HEK293 (cell line): ENCODE data around the gene MAEA.

Experiments
- CTCF ChIA-PET: fragments of 350-600 bp; formaldehyde crosslinking; extraction: SDS; loops from one replicate; lab custom pipeline; 2021; ENCODE audit warnings: antibody characterized with exemption; lab: Yijun Ruan, JAX
- POLR2A ChIA-PET: fragments of 300-600 bp; formaldehyde crosslinking; extraction: SDS; loops from one replicate; lab custom pipeline; 2020; ENCODE audit warnings: antibody characterized with exemption, inconsistent platforms; lab: Yijun Ruan, JAX
- H3K27ac ChIP-seq: fragments of 200-500 bp; sonication (Bioruptor generic); 2 replicates; pipeline ENCODE4 v1.5.1; 2014; ENCODE audit warnings: low read depth, low read length, control low read depth, inconsistent platforms; ENCODE audit errors: extremely low read depth
- H3K36me3 ChIP-seq, 2 experiments: fragments of 200-500 bp in 1 of 2; sonication (Bioruptor generic) in 1 of 2; 1 replicate in 1 of 2; 2 replicates in 1 of 2; pipeline ENCODE4 v1.5.1; 2014 to 2017; ENCODE audit warnings: inconsistent platforms in 2 of 2, low read length in 2 of 2; ENCODE audit not compliant: control insufficient read depth in 2 of 2, insufficient read depth in 1 of 2
- H3K4me1 ChIP-seq: fragments of 200-500 bp; sonication (Bioruptor generic); 2 replicates; pipeline ENCODE4 v1.5.1; 2014; ENCODE audit warnings: mild to moderate bottlenecking, low read length, inconsistent platforms; ENCODE audit not compliant: control insufficient read depth, insufficient read depth
- H3K4me3 ChIP-seq: 2 replicates; pipeline ENCODE4 v1.5.1; 2011; ENCODE audit warnings: low read depth, mild to moderate bottlenecking, control low read depth, low read length, moderate library complexity
- H3K9me3 ChIP-seq: fragments of 200-500 bp; sonication (Bioruptor generic); 2 replicates; pipeline ENCODE4 v1.5.1; 2014; ENCODE audit warnings: low read depth, low read length, inconsistent platforms; ENCODE audit not compliant: control insufficient read depth, insufficient read depth
- EGR2 ChIP-seq: fragments of 450-650 bp; formaldehyde crosslinking; IDR thresholded peaks from 2 replicates; pipeline ENCODE4 v1.5.1; 2016; ENCODE audit warnings: low read depth, missing biosample characterization, missing genetic modification characterization
- GLIS2 ChIP-seq: fragments of 450-650 bp; formaldehyde crosslinking; IDR thresholded peaks from 2 replicates; pipeline ENCODE4 v1.5.1; 2016; ENCODE audit warnings: missing biosample characterization, missing genetic modification characterization
- MEIS1 ChIP-seq: sonication (generic); formaldehyde crosslinking; IDR thresholded peaks from 2 replicates; pipeline ENCODE4 v1.8.1; 2022; ENCODE audit warnings: missing genetic modification reagents, mild to moderate bottlenecking, borderline replicate concordance
- ZBTB10 ChIP-seq: fragments of 450-650 bp; formaldehyde crosslinking; IDR thresholded peaks from 2 replicates; pipeline ENCODE4 v1.5.1; 2016; ENCODE audit warnings: missing biosample characterization, missing genetic modification characterization
- ZBTB26 ChIP-seq: fragments of 450-650 bp; formaldehyde crosslinking; optimal IDR thresholded peaks from 2 replicates; pipeline ENCODE3; 2016; ENCODE audit warnings: missing biosample characterization, mild to moderate bottlenecking, missing genetic modification characterization
- ZBTB7A ChIP-seq: fragments of 450-650 bp; formaldehyde crosslinking; IDR thresholded peaks from 2 replicates; pipeline ENCODE4 v1.5.1; 2016; ENCODE audit warnings: low read depth, missing biosample characterization, missing genetic modification characterization
- ZFHX2 ChIP-seq: fragments of 450-650 bp; formaldehyde crosslinking; conservative IDR thresholded peaks from 2 replicates; pipeline ENCODE4 v1.5.1; 2016; ENCODE audit warnings: missing biosample characterization, missing genetic modification characterization
- ZFP3 ChIP-seq: fragments of 450-650 bp; formaldehyde crosslinking; IDR thresholded peaks from 2 replicates; pipeline ENCODE4 v1.5.1; 2016; ENCODE audit warnings: low read depth, missing biosample characterization, missing genetic modification characterization
- ZIC2 ChIP-seq: fragments of 450-650 bp; formaldehyde crosslinking; IDR thresholded peaks from 2 replicates; pipeline ENCODE4 v1.5.1; 2016; ENCODE audit warnings: missing biosample characterization, missing genetic modification characterization
- ZNF10 ChIP-seq: fragments of 450-650 bp; formaldehyde crosslinking; IDR thresholded peaks from 2 replicates; pipeline ENCODE4 v1.5.1; 2017; ENCODE audit warnings: missing biosample characterization, missing genetic modification characterization
- ZNF23 ChIP-seq: fragments of 450-650 bp; formaldehyde crosslinking; IDR thresholded peaks from 2 replicates; pipeline ENCODE4 v1.5.1; 2016; ENCODE audit warnings: missing biosample characterization, missing genetic modification characterization, borderline replicate concordance
- ZNF341 ChIP-seq: fragments of 450-650 bp; formaldehyde crosslinking; IDR thresholded peaks from 2 replicates; pipeline ENCODE4; 2016; ENCODE audit warnings: low read depth, missing biosample characterization, missing genetic modification characterization
- ZNF354C ChIP-seq: fragments of 450-650 bp; formaldehyde crosslinking; IDR thresholded peaks from 2 replicates; pipeline ENCODE4 v1.5.1; 2016; ENCODE audit warnings: missing biosample characterization, missing genetic modification characterization, low read depth, borderline replicate concordance
- ZNF510 ChIP-seq: fragments of 450-650 bp; formaldehyde crosslinking; IDR thresholded peaks from 2 replicates; pipeline ENCODE4 v1.5.1; 2018; ENCODE audit warnings: mild to moderate bottlenecking, missing genetic modification characterization, missing biosample characterization; ENCODE audit not compliant: insufficient replicate concordance
- ZNF518A ChIP-seq: fragments of 450-650 bp; formaldehyde crosslinking; conservative IDR thresholded peaks from 2 replicates; pipeline ENCODE4 v1.5.1; 2016; ENCODE audit warnings: low read depth, missing biosample characterization, missing genetic modification characterization
- ZNF561 ChIP-seq: fragments of 450-650 bp; IDR thresholded peaks from 2 replicates; pipeline ENCODE4 v1.5.1; 2018; ENCODE audit warnings: missing biosample characterization, missing genetic modification characterization, borderline replicate concordance
- ZNF596 ChIP-seq: fragments of 450-650 bp; IDR thresholded peaks from 2 replicates; pipeline ENCODE4 v1.5.0; 2018; ENCODE audit warnings: missing biosample characterization, mild to moderate bottlenecking, missing genetic modification characterization, moderate library complexity
- ZNF600 ChIP-seq: fragments of 450-650 bp; formaldehyde crosslinking; IDR thresholded peaks from 2 replicates; pipeline ENCODE4 v1.5.1; 2016; ENCODE audit warnings: missing biosample characterization, missing genetic modification characterization
- ZNF76 ChIP-seq: fragments of 450-650 bp; formaldehyde crosslinking; IDR thresholded peaks from 2 replicates; pipeline ENCODE4; 2016; ENCODE audit warnings: low read depth, missing biosample characterization, missing genetic modification characterization, borderline replicate concordance
- ZSCAN5A ChIP-seq: fragments of 450-650 bp; formaldehyde crosslinking; IDR thresholded peaks from 2 replicates; pipeline ENCODE4 v1.5.1; 2016; ENCODE audit warnings: missing biosample characterization, missing genetic modification characterization

The MAEA gene

GRCh38 chr4:1246111-1246881 lies 43.4 kb upstream of the MAEA start (continued):
- no peak for TF ChIP-seq ZSCAN5A (tag by site-specific recombination)

- ChIA-PET POLR2A (interaction anchor here (2.5 to 4.6 kb wide), 2 partner anchors 42 to 99 kb away, joined by 9 to 41 read pairs; partner anchors contain the start of genes MAEA and UVSSA), CTCF (interaction anchor here (0.6 to 0.7 kb wide), 2 partner anchors 22 to 171 kb away, joined by 3 to 4 read pairs; no protein-coding TSS in a partner anchor)
- H3K4me3 ChIP-seq, result peak overlapping the region; percentile 67
- no peaks in the 10 kb centered on the region; the same call in 1 of the 2 replicates for H3K4me1 ChIP-seq
- H3K36me3 ChIP-seq, result peaks cover 0 to 33% of the 10 kb centered on the region in 2 experiments; a peak in 1 of 3 replicates
- H3K9me3 ChIP-seq, result no peaks in the 10 kb centered on the region
- peak overlapping the region; percentile 93 for H3K27ac ChIP-seq
- TF ChIP-seq ZNF354C (tag by site-specific recombination), result no peak
- TF ChIP-seq ZNF341 (tag by site-specific recombination), result peak; percentile 12; the same call in 1 of the 2 replicates
- no peak for TF ChIP-seq ZNF596
- peak; percentile 35 for TF ChIP-seq GLIS2
- TF ChIP-seq ZBTB26, result peak; percentile 43
- peak; percentile 62 for TF ChIP-seq EGR2 (tag by site-specific recombination)
- TF ChIP-seq ZFP3 (tag by site-specific recombination), result 0 out of 2 replicates have a peak, but pooled peaks have one; percentile 36
- TF ChIP-seq ZNF10 (tag by site-specific recombination), result no peak
- TF ChIP-seq ZNF561 (tag by site-specific recombination), result no peak
- TF ChIP-seq ZNF600 (tag by site-specific recombination), result no peak
- TF ChIP-seq ZNF518A (tag by site-specific recombination), result no peak
- TF ChIP-seq ZNF23, result no peak
- TF ChIP-seq ZNF76, result no peak
- peak; percentile 67 for TF ChIP-seq ZFHX2 (tag by site-specific recombination)
- TF ChIP-seq ZBTB7A (tag by site-specific recombination), result no peak
- TF ChIP-seq MEIS1, result no peak
- TF ChIP-seq ZNF510 (tag by site-specific recombination), result no peak
- TF ChIP-seq ZIC2 (tag by site-specific recombination), result peak; percentile 18; the same call in 1 of the 2 replicates
- 0 out of 2 replicates have a peak, but pooled peaks have one; percentile 10 for TF ChIP-seq ZBTB10 (tag by site-specific recombination)
Observed at GRCh38 chr4:1246901-1247863, 42.5 kb upstream of the MAEA start.
